Fibroblast of mammary gland (primary cell): Measurements from ENCODE around the gene PPARA.

Source experiments
- DNase-seq: peaks from one replicate; pipeline ENCODE4 v3.0.0-alpha.2; 2010; ENCODE audit warnings: low read depth
- H3K4me3 ChIP-seq: 2 replicates; pipeline ENCODE4 v1.5.1; 2011; ENCODE audit warnings: low read depth, mild to moderate bottlenecking, low read length, moderate library complexity; ENCODE audit not compliant: control insufficient read depth
- TF ChIP-seq, protein P1 (sequence below): conservative IDR thresholded peaks from 2 replicates; pipeline ENCODE4 v1.5.1; 2011; ENCODE audit warnings: low read depth, low read length, inconsistent platforms; ENCODE audit not compliant: control insufficient read depth, insufficient read depth

Gene PPARA

GRCh38 chr22:46150034-46150654 is at the start of gene PPARA:
Gene PPARA (plus strand): TSS chr22:46150526. CDS start chr22:46198384, 47,858 bp downstream.
- TF ChIP-seq, protein P1, sequence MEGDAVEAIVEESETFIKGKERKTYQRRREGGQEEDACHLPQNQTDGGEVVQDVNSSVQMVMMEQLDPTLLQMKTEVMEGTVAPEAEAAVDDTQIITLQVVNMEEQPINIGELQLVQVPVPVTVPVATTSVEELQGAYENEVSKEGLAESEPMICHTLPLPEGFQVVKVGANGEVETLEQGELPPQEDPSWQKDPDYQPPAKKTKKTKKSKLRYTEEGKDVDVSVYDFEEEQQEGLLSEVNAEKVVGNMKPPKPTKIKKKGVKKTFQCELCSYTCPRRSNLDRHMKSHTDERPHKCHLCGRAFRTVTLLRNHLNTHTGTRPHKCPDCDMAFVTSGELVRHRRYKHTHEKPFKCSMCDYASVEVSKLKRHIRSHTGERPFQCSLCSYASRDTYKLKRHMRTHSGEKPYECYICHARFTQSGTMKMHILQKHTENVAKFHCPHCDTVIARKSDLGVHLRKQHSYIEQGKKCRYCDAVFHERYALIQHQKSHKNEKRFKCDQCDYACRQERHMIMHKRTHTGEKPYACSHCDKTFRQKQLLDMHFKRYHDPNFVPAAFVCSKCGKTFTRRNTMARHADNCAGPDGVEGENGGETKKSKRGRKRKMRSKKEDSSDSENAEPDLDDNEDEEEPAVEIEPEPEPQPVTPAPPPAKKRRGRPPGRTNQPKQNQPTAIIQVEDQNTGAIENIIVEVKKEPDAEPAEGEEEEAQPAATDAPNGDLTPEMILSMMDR: no peak
- peak within 1 kb of the TSS; percentile 72 for H3K4me3 ChIP-seq
- DNase-seq: peak; percentile 56

DNA sequence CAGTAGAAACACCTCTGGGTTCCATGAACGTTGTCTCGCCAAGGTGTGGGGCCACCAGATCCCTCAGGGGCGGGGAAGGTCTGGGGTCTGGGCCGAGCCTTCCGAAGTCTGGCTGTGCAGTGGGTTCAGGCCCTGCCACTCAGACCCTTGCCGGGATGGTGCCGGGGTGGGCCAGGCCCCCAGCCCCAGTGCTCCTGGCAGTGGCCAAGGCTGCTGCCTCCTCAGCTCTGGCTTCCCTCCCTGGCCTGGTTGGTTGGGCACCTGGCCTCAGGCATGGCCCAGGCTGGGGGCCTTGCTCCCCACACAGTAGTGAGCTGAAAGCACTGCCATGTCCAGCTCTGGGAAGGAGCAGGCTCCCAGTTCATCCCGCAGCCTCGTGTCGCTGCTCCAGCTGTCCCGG is 48.2 kb upstream of the PPARA start:
- DNase-seq: no peak
- TF ChIP-seq, protein P1: no peak
- H3K4me3 ChIP-seq: no peak overlapping the region

DNA sequence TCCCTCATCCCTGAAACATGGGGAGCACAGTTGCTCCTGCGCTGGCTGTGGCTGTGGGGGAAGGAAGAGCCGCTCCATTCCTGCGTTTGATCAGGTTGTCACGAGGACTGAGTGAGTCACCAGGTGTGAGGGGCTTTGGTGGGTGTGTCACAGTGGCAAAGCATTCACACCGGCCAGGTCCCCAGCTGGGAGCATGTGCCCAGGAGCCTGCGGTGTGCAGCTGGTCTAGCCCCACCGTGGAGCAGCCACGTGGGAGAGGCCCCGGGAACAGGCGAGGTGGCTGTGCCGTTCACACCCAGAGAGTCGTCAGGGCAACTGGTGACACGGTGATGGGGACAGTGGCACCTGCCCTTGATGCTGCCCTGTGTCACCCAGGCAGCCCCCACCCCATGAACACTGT is 47.6 kb upstream of the PPARA start:
- TF ChIP-seq, protein P1: no peak
- DNase-seq: peak; percentile 66
- H3K4me3 ChIP-seq: no peak overlapping the region

DNA sequence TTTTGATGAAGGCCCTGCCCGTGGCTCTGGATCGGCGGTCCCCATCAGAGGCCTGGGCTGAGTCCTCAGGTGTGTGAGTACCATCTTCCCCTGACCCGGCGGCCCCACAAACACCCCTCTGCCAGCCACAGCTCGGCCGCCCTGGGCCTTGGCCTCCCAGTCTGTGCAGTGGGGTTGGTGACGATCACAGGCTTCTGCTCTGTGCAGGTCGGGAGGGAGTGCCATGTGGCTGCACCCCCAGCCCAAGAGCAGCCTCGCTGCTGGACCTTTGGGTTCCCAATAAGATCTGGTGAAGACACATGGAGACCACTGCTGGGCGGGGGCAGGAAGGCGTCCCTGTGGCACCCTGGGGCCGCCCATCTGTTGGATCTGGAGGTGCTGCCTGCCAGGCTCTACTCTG is 47.1 kb upstream of the PPARA start:
- H3K4me3 ChIP-seq: no peak overlapping the region
- DNase-seq: no peak
- TF ChIP-seq, protein P1: no peak

DNA sequence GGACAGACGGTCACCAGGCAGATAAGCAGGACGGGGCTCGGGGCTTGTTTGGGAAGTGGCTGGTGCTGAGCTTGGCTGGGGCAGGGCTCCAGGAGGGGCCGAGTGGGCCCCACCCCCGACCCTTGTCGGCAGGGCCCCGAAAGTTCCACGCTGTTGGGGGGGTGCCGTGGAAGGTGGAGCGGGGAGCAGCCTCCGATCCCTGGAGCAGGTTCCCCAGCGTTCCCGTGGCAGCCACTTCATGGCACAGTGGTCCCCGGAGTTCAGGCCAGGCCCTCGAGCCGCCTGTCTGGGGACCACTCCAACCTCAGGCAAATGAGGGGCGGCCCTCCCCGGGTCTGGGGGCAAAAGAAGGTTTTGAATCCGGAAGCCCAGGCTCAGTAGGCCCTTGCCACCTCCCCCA is 46.7 kb upstream of the PPARA start:
- H3K4me3 ChIP-seq: no peak overlapping the region
- TF ChIP-seq, protein P1: no peak
- no peak for DNase-seq

- TF ChIP-seq, protein P1: no peak
- peak; percentile 68 for DNase-seq
- no peak overlapping the region for H3K4me3 ChIP-seq
Measured at GRCh38 chr22:46104170-46104880, 46.0 kb upstream of the PPARA start.
